ENCODE measurements around the gene VRK1. TPM values are rescaled to one million over a fixed set of nuclear protein-coding genes. Genes with fewer than 3 reads are reported as not detected.

The VRK1 gene
- total and polyA plus RNA-seq, 8 donors, result 2.4 to 7.0 (median 3.6) TPM

DNA sequence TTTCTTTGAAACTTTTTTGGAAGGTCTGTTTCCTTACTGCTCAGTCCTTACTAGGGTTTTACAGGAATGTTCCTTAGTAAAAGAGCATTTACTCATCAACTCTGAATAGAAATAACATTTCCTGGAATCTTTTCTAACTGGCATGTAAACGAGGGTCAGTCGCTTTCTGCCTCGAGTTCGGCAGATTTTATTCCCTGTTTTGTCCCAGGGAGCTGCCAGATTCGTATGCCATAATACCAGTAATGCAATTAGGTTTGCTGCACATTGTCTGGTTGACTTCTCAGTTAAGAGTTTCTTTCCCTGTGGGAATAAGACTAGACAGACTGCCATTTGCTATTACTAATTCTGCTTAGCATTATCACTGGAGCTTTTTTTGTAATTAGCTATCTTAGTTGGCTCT, 91.9 kb downstream of the VRK1 start:
- Histone ChIP-seq H3K27me3 (no peaks in the 10 kb centered on the region), H3K4me1 (no peaks in the 10 kb centered on the region), H3K36me3 (no peaks in the 10 kb centered on the region), H3K9me3 (no peaks in the 10 kb centered on the region), H3K27ac (no peak overlapping the region), H3K4me3 (no peak overlapping the region)
- FAIRE-seq (no peak), DNase-seq (no peak), ATAC-seq (no peak)
- intact Hi-C loops (cut with DNase I), result no loop called here
- TF ChIP-seq, protein P1, sequence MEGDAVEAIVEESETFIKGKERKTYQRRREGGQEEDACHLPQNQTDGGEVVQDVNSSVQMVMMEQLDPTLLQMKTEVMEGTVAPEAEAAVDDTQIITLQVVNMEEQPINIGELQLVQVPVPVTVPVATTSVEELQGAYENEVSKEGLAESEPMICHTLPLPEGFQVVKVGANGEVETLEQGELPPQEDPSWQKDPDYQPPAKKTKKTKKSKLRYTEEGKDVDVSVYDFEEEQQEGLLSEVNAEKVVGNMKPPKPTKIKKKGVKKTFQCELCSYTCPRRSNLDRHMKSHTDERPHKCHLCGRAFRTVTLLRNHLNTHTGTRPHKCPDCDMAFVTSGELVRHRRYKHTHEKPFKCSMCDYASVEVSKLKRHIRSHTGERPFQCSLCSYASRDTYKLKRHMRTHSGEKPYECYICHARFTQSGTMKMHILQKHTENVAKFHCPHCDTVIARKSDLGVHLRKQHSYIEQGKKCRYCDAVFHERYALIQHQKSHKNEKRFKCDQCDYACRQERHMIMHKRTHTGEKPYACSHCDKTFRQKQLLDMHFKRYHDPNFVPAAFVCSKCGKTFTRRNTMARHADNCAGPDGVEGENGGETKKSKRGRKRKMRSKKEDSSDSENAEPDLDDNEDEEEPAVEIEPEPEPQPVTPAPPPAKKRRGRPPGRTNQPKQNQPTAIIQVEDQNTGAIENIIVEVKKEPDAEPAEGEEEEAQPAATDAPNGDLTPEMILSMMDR (IDR thresholded peaks at IDR 0.05), result no peak
- WGBS, 2 donors, result 84 to 86% methylated on average over 5 of the region's 5 CpGs

DNA sequence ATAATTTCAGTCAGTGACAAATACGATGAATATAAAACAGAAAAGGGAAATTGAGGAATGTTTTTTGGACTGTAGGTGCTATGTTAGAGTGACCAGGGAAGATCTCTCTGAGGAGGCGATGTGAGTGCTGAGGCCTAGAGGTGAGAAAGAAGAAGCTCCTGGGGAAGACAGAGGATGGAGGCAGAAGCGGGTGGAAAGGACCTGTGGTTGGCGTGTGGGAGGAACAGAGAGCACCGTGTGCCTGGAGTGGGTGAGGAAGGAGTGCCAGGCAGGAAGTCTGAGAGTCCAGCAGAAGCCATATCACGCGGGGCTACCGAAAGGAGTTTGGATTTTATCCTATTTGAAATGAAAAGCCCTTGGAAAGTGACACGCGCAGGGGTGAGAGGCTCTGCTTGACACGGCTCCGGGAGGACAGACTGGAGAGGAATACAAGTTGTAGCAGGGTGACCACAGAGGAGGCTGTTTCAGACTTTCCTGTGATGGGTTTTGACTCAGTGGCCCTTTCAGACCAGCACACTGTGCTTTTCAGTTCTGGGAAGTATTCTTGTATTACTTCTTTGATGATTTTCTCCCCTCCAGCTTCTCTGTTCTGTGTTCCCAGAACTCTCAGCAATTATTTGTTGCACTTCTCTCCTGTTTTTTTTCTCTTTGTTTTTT, 96.9 kb downstream of the VRK1 start:
- TF ChIP-seq, protein P1 (IDR thresholded peaks at IDR 0.05), result no peak
- intact Hi-C loops (cut with DNase I), result no loop called here
- 83 to 86% methylated on average over 12 of the region's 12 CpGs for WGBS, 2 donors
- H3K36me3 ChIP-seq, result no peaks in the 10 kb centered on the region
- no peaks in the 10 kb centered on the region for H3K27me3 ChIP-seq
- no peak overlapping the region for H3K4me3 ChIP-seq
- H3K9me3 ChIP-seq, result no peaks in the 10 kb centered on the region
- ATAC-seq (no peak), FAIRE-seq (no peak), DNase-seq (no peak)
- no peaks in the 10 kb centered on the region for H3K4me1 ChIP-seq
- no peak overlapping the region for H3K27ac ChIP-seq

DNA sequence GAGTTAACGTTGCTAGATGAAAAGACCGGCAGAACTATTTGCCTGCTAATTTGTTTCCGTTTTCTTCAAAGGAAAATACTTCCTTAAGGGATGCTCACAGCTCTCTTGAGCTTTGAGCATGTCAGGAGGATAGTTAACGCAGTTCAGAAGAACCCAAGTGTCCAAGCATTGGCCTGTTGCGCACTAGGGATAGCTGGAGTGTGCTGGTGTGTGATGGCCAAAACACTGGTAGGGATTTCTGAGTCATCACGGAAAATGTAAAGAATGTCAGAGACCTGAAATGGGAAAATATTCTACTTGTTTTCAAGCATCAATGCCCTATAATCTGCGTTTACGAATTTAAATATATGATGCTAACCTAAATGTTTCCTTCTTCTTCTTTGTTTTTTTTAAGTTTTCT, 97.8 kb downstream of the VRK1 start:
- Histone ChIP-seq H3K27ac (no peak overlapping the region), H3K36me3 (no peaks in the 10 kb centered on the region), H3K4me3 (no peak overlapping the region), H3K27me3 (no peaks in the 10 kb centered on the region), H3K9me3 (no peaks in the 10 kb centered on the region), H3K4me1 (no peaks in the 10 kb centered on the region)
- FAIRE-seq (no peak), ATAC-seq (no peak), DNase-seq (no peak)
- intact Hi-C loops (cut with DNase I), result no loop called here
- 85 to 90% methylated on average over 8 of the region's 8 CpGs for WGBS, 2 donors
- TF ChIP-seq, protein P1 (IDR thresholded peaks at IDR 0.05), result no peak

DNA sequence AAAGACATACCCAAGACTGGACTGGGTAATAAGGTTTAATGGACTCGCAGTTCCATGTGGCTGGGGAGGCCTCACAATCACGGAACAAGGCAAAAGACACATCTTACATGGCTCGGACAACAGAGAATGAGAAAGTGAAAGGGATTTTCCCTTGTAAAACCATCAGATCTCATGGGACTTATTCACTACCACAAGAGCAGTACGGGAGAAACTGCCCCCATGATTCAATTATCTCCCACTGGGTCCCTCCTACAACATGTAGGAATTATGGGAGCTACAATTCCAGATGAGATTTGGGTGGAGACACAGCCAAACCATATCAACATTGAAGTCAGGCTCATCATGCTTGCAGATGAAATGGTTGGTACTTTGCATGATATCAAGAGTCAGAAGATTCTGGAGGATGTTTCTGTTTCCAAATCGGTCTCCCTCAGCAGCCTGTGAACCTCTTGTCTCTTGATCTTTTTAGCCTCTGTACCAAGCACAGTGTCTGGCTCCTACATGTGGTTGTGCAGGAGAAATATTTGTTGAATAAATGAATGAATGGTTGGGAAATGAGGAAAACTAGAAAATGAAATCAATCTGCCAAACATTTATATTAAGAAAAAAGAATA, 98.6 kb downstream of the VRK1 start:
- 95 to 97% methylated on average over 5 of the region's 5 CpGs for WGBS, 2 donors
- TF ChIP-seq, protein P1 (IDR thresholded peaks at IDR 0.05), result no peak
- no peaks in the 10 kb centered on the region for H3K36me3 ChIP-seq
- no peak for FAIRE-seq
- intact Hi-C loops (cut with DNase I), result no loop called here
- ATAC-seq, result no peak
- H3K9me3 ChIP-seq, result no peaks in the 10 kb centered on the region
- H3K4me1 ChIP-seq, result no peaks in the 10 kb centered on the region
- H3K27me3 ChIP-seq, result no peaks in the 10 kb centered on the region
- H3K27ac ChIP-seq, result no peak overlapping the region
- H3K4me3 ChIP-seq, result no peak overlapping the region
- DNase-seq, result no peak

DNA sequence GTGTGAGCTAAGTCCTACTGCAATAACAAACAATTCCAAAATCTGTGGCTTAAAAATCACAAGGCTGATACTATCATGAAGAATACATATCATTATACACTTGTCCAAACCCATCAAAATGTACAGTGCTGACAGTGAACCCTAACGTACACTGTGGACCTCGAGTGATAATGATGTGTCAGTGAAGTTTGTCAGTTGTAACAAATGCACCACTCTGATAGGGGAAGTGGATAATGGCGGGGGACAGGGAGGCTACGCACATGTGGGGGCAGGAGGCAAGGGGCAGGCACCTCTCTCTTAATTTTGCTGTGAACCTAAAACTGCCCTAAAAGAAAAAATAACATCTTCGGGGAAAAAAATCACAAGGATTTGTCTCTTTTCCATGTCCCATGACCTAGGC, 100.0 kb downstream of the VRK1 start:
- intact Hi-C loops (cut with DNase I), result no loop called here
- no peaks in the 10 kb centered on the region for H3K36me3 ChIP-seq
- no peaks in the 10 kb centered on the region for H3K9me3 ChIP-seq
- no peak for FAIRE-seq
- no peak for DNase-seq
- TF ChIP-seq, protein P1 (IDR thresholded peaks at IDR 0.05), result no peak
- ATAC-seq, result no peak
- H3K4me3 ChIP-seq, result no peak overlapping the region
- H3K27me3 ChIP-seq, result no peaks in the 10 kb centered on the region
- H3K27ac ChIP-seq, result no peak overlapping the region
- 85 to 92% methylated on average over 5 of the region's 5 CpGs for WGBS, 2 donors
- H3K4me1 ChIP-seq, result no peaks in the 10 kb centered on the region

Measured in pancreas (tissue), 10 donors.